CD14-positive monocyte (primary cell): ENCODE results near the gene YTHDF1. TPM values are rescaled to one million over a fixed set of nuclear protein-coding genes. Genes with fewer than 3 reads are reported as not detected.

Source experiments
- DNase-seq, 3 donors: peaks; one replicate each; pipeline ENCODE4 v3.0.0-alpha.2; 2011 to 2022
- H2AFZ ChIP-seq: 2 replicates; pipeline ENCODE4 v1.6.0; 2012; ENCODE audit warnings: mild to moderate bottlenecking, low read depth, low read length, inconsistent platforms; ENCODE audit not compliant: insufficient read depth, poor library complexity, severe bottlenecking
- H3K27ac ChIP-seq, 2 donors: 1 replicate in 1 of 2; 2 replicates in 1 of 2; pipeline ENCODE4 v1.5.1; 2012 to 2013; ENCODE audit warnings: low read length in 2 of 2, control low read depth in 1 of 2, inconsistent platforms in 1 of 2, low read depth in 1 of 2, mild to moderate bottlenecking in 1 of 2
- H3K27me3 ChIP-seq, 2 donors: one replicate each; pipeline versions ENCODE4 v1.6.0 to v1.6.1; 2011 to 2013; ENCODE audit warnings: low read length in 2 of 2; ENCODE audit not compliant: control insufficient read depth in 2 of 2, insufficient read depth in 2 of 2
- H3K36me3 ChIP-seq, 2 donors: replicated peaks in 1 of 2; 1 replicate in 1 of 2; 2 replicates in 1 of 2; pipeline versions ENCODE4 v1.5.1 to v1.6.1; 2012 to 2013; ENCODE audit warnings: low read length in 2 of 2, control low read depth in 1 of 2, inconsistent platforms in 1 of 2, mild to moderate bottlenecking in 1 of 2; ENCODE audit not compliant: insufficient read depth in 2 of 2, control insufficient read depth in 1 of 2
- H3K4me1 ChIP-seq, 2 donors: 1 replicate in 1 of 2; 2 replicates in 1 of 2; pipeline versions ENCODE4 v1.5.1 to v1.6.1; 2012 to 2013; ENCODE audit warnings: low read length in 2 of 2, control low read depth in 1 of 2, inconsistent platforms in 1 of 2, mild to moderate bottlenecking in 1 of 2, moderate library complexity in 1 of 2; ENCODE audit not compliant: insufficient read depth in 2 of 2, control insufficient read depth in 1 of 2
- H3K4me2 ChIP-seq: replicated peaks from 2 replicates; pipeline ENCODE3; 2012; ENCODE audit warnings: low read length, moderate library complexity, mild to moderate bottlenecking; ENCODE audit not compliant: poor library complexity, severe bottlenecking; ENCODE audit errors: extremely low read depth
- H3K4me3 ChIP-seq, 3 experiments: fragments of 200-600 bp in 1 of 3; sonication (generic) in 1 of 3; replicated peaks in 1 of 3; 1 replicate in 2 of 3; 2 replicates in 1 of 3; pipeline ENCODE4 v1.5.1; 2011 to 2013; ENCODE audit warnings: low read length in 3 of 3, mild to moderate bottlenecking in 3 of 3, control low read depth in 2 of 3, low read depth in 2 of 3, inconsistent platforms in 1 of 3, moderate library complexity in 1 of 3
- H3K79me2 ChIP-seq: 2 replicates; pipeline ENCODE4 v1.6.0; 2012; ENCODE audit warnings: mild to moderate bottlenecking, control low read depth, inconsistent platforms, low read length, moderate library complexity; ENCODE audit not compliant: insufficient read depth
- H3K9ac ChIP-seq: 2 replicates; pipeline ENCODE4 v1.6.0; 2017; ENCODE audit warnings: low read length, mild to moderate bottlenecking; ENCODE audit not compliant: insufficient read depth, poor library complexity, severe bottlenecking
- H3K9me3 ChIP-seq, 2 donors: replicated peaks in 1 of 2; 1 replicate in 1 of 2; 2 replicates in 1 of 2; pipeline versions ENCODE4 v1.5.1 to v1.6.1; 2012 to 2013; ENCODE audit warnings: low read length in 2 of 2, control low read depth in 1 of 2; ENCODE audit not compliant: control insufficient read depth in 1 of 2, insufficient read depth in 1 of 2
- H4K20me1 ChIP-seq: 2 replicates; pipeline ENCODE4 v1.6.0; 2012; ENCODE audit warnings: mild to moderate bottlenecking, low read length, control low read depth, moderate library complexity; ENCODE audit not compliant: insufficient read depth
- H3K27ac Mint-ChIP-seq, 7 donors: one replicate each; pipeline ENCODE4 v1.8.0; 2020; ENCODE audit warnings: mild to moderate bottlenecking in 7 of 7, mixed read lengths in 7 of 7, moderate library complexity in 6 of 7, inconsistent platforms in 2 of 7
- H3K27me3 Mint-ChIP-seq, 3 donors: one replicate each; pipeline ENCODE4 v1.8.0; 2021 to 2022; ENCODE audit warnings: low read depth in 3 of 3, mild to moderate bottlenecking in 3 of 3, mixed read lengths in 3 of 3, moderate library complexity in 3 of 3, inconsistent platforms in 1 of 3
- H3K36me3 Mint-ChIP-seq, 2 donors: one replicate each; pipeline ENCODE4 v1.8.0; 2020; ENCODE audit warnings: mixed read lengths in 2 of 2, inconsistent platforms in 1 of 2, mild to moderate bottlenecking in 1 of 2
- H3K4me1 Mint-ChIP-seq: one replicate; pipeline ENCODE4 v1.8.0; 2020; ENCODE audit warnings: mild to moderate bottlenecking, mixed read lengths
- H3K4me3 Mint-ChIP-seq, 2 donors: one replicate each; pipeline ENCODE4 v1.8.0; 2020; ENCODE audit warnings: mild to moderate bottlenecking in 2 of 2, mixed read lengths in 2 of 2, moderate library complexity in 1 of 2
- H3K9me3 Mint-ChIP-seq, 7 donors: one replicate each; pipeline ENCODE4 v1.8.0; 2020 to 2022; ENCODE audit warnings: mixed read lengths in 7 of 7, mild to moderate bottlenecking in 6 of 7, moderate library complexity in 6 of 7, inconsistent platforms in 2 of 7
- WGBS: methylation state at CpG from one replicate; pipeline ENCODE4 v1.1.5; 2013; ENCODE audit warnings: missing lambda C conversion rate; ENCODE audit not compliant: insufficient coverage; 5-methylcytosine and 5-hydroxymethylcytosine counted together
- intact Hi-C, 2 donors: fragments of 100-400 bp; cut with micrococcal nuclease; formaldehyde crosslinking; loops; one replicate each; pipeline versions ENCODE4 v1.15.0 to v1.15.1; 2023
- polyA plus RNA-seq, 3 donors: library from polyadenylated mRNA; depleted of rRNA in 1 of 3; unstranded in 2 of 3; stranded (reverse) in 1 of 3; fragments of 300-500 nt in 2 of 3; fragments of >200 nt in 1 of 3; fragmentation: Illumina TruSeq in 2 of 3; gene quantifications; 1 replicate in 2 of 3; 2 replicates in 1 of 3; pipeline ENCODE4 v1.2.3, GENCODE V29; 2012 to 2021
- TF ChIP-seq, protein P1 (sequence below): fragments of 200-600 bp; IDR thresholded peaks from one replicate; pipeline ENCODE4 v1.8.0; 2022; ENCODE audit warnings: antibody characterized with exemption, mild to moderate bottlenecking

YTHDF1 gene
- polyA plus RNA-seq, 3 donors, result 18.0 to 33.4 (median 25.9) TPM

DNA sequence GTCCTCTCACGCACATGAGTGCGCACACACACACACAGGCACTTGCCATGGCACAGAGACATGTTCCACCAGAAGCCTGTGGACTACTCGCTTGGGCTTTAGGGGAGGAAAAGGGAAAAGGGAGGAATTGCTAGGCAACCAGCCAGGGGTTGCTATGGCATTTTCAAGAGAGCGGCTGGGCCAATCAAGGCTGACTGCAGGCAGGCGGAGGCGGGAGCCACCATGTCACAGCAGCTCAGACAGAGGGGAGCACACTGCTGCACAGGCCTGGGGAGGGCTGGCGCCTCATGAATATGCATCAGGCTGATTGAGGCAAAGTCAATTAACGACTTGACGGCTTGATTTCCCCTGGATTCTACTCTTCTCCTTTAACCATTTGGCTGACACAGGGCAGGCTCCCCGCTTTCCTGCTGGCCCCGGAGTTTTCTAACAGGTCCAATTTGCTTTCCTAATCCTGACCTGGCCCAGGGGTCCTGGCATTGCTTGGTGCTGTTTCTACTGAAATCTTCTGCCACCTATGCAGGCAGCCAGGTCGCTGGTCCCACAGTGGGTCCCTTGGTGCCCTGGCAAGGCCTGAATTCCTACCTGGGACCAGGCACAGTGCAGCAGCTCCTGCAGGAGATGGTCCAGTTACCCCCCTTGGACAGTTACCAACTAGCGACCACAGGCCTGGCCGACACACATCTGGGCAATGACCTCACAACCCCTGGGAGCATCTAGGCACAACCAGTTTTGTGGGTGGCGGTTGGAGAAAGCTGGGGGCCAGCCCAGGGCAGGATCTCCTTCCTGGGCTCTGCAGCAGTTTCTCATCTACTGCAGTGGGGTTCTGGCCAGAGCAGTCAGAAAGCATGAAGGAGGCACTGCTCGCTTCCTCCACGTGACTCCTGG lies 52.1 kb downstream of the YTHDF1 start:
- Histone ChIP-seq H3K9me3 (no peaks in the 10 kb centered on the region), H3K9ac (no peak overlapping the region), H3K79me2 (no peaks in the 10 kb centered on the region), H3K4me2 (no peak overlapping the region), H4K20me1 (no peaks in the 10 kb centered on the region), H3K36me3 (no peaks in the 10 kb centered on the region), H2AFZ (no peak overlapping the region), H3K27ac (no peak overlapping the region), H3K4me1 (no peaks in the 10 kb centered on the region), H3K4me3 (no peak overlapping the region), H3K27me3 (no peaks in the 10 kb centered on the region)
- H3K4me3 Mint-ChIP-seq, result no peak overlapping the region
- no peaks in the 10 kb centered on the region for H3K4me1 Mint-ChIP-seq
- H3K9me3 Mint-ChIP-seq, result peaks cover 0 to 2% (median 0%) of the 10 kb centered on the region in 7 donors
- peaks cover 3 to 7% (median 4%) of the 10 kb centered on the region in 3 donors for H3K27me3 Mint-ChIP-seq
- 68% methylated on average over 14 of the region's 17 CpGs for WGBS
- intact Hi-C loops, result no loop called here
- no peak for DNase-seq
- TF ChIP-seq, protein P1, sequence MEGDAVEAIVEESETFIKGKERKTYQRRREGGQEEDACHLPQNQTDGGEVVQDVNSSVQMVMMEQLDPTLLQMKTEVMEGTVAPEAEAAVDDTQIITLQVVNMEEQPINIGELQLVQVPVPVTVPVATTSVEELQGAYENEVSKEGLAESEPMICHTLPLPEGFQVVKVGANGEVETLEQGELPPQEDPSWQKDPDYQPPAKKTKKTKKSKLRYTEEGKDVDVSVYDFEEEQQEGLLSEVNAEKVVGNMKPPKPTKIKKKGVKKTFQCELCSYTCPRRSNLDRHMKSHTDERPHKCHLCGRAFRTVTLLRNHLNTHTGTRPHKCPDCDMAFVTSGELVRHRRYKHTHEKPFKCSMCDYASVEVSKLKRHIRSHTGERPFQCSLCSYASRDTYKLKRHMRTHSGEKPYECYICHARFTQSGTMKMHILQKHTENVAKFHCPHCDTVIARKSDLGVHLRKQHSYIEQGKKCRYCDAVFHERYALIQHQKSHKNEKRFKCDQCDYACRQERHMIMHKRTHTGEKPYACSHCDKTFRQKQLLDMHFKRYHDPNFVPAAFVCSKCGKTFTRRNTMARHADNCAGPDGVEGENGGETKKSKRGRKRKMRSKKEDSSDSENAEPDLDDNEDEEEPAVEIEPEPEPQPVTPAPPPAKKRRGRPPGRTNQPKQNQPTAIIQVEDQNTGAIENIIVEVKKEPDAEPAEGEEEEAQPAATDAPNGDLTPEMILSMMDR, result no peak
- no peaks in the 10 kb centered on the region for H3K36me3 Mint-ChIP-seq
- no peak overlapping the region for H3K27ac Mint-ChIP-seq

DNA sequence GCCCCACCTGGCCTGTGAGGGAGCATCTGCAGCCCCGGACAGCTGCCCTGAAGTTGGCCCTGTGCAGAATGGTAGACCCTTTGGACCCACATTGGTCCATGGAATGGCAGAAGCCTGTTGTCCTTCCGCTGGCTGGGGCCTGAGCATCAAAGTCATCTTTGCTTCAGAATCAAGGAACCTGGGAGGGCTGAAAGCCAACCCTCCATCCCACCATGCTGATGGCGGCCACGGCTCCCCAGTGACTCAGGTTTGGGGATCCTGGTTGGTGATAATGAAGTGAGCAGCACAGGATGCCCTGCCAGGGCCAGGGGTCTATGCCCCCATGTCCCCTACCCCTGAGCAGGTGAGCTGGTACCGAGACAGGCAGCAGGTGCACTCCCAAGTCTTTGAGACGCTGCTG lies 52.8 kb downstream of the YTHDF1 start:
- H3K27ac Mint-ChIP-seq, result no peak overlapping the region
- Histone ChIP-seq H3K27me3 (no peaks in the 10 kb centered on the region), H4K20me1 (no peaks in the 10 kb centered on the region), H3K27ac (no peak overlapping the region), H3K9ac (no peak overlapping the region), H2AFZ (no peak overlapping the region), H3K4me2 (no peak overlapping the region), H3K36me3 (no peaks in the 10 kb centered on the region), H3K9me3 (no peaks in the 10 kb centered on the region), H3K4me1 (no peaks in the 10 kb centered on the region), H3K4me3 (no peak overlapping the region), H3K79me2 (no peaks in the 10 kb centered on the region)
- TF ChIP-seq, protein P1, result no peak
- H3K27me3 Mint-ChIP-seq, result peaks cover 0 to 6% (median 4%) of the 10 kb centered on the region in 3 donors
- DNase-seq, result no peak
- intact Hi-C loops, result no loop called here
- H3K4me3 Mint-ChIP-seq, result no peak overlapping the region
- H3K4me1 Mint-ChIP-seq, result no peaks in the 10 kb centered on the region
- peaks cover 0 to 3% (median 0%) of the 10 kb centered on the region in 7 donors for H3K9me3 Mint-ChIP-seq
- H3K36me3 Mint-ChIP-seq, result no peaks in the 10 kb centered on the region
- 66% methylated on average over 4 of the region's 6 CpGs for WGBS
